BJ (cell line): ENCODE results near the gene DGKD. TPM values are rescaled to one million over a fixed set of nuclear protein-coding genes. Genes with fewer than 3 reads are reported as not detected.

Source experiments
- CTCF ChIA-PET: fragments of 350-600 bp; formaldehyde crosslinking; extraction: SDS; loops from one replicate; lab custom pipeline; 2021; ENCODE audit warnings: antibody characterized with exemption, inconsistent platforms; lab: Yijun Ruan, JAX
- POLR2A ChIA-PET: fragments of 300-600 bp; sonication (Branson Sonifier 250); formaldehyde crosslinking; extraction: SDS; loops from one replicate; lab custom pipeline; 2021; ENCODE audit warnings: antibody characterized with exemption; lab: Charles Lee
- DNase-seq: peaks from one replicate; pipeline ENCODE4 v3.0.0-alpha.2; 2011; ENCODE audit warnings: low read depth
- H3K27me3 ChIP-seq: 2 replicates; pipeline ENCODE4 v1.6.0; 2011; ENCODE audit warnings: low read length; ENCODE audit not compliant: control insufficient read depth, insufficient read depth
- H3K36me3 ChIP-seq: 2 replicates; pipeline ENCODE4 v1.5.1; 2011; ENCODE audit warnings: low read length; ENCODE audit not compliant: control insufficient read depth, insufficient read depth
- H3K4me3 ChIP-seq: 2 replicates; pipeline ENCODE4 v1.5.1; 2011; ENCODE audit warnings: low read depth, mild to moderate bottlenecking, control low read depth, low read length
- CTCF ChIP-seq: IDR thresholded peaks from 2 replicates; pipeline ENCODE4 v1.5.1; 2011; ENCODE audit warnings: low read depth, mild to moderate bottlenecking, control low read depth, inconsistent platforms, low read length, moderate library complexity; ENCODE audit not compliant: insufficient read depth
- polyA plus RNA-seq: library from polyadenylated mRNA; depleted of rRNA; stranded (reverse); fragments of >200 nt; gene quantifications from 2 replicates; pipeline ENCODE4 v1.2.3, GENCODE V29; 2011

DGKD gene
- polyA plus RNA-seq, 1 experiment: 8.5 TPM

GRCh38 chr2:233365861-233366520, 11.7 kb downstream of the DGKD start:
- ChIA-PET POLR2A (no interaction called here), CTCF (interaction anchor here (1.2 to 2.0 kb wide), 4 partner anchors 9 to 39 kb away, joined by 3 to 7 read pairs (median 5); partner anchors contain the start of gene DGKD)
- Histone ChIP-seq H3K36me3 (peaks cover 1% of the 10 kb centered on the region), H3K27me3 (no peaks in the 10 kb centered on the region), H3K4me3 (no peak overlapping the region)
- no peak for TF ChIP-seq CTCF
- DNase-seq: no peak

- POLR2A ChIA-PET: no interaction called here
- DNase-seq: no peak
- H3K36me3 ChIP-seq: peaks cover 1% of the 10 kb centered on the region
- CTCF ChIA-PET: interaction anchor here (0.6 kb wide), 1 partner anchor 81 kb away, joined by 3 read pairs; no protein-coding TSS in a partner anchor
- H3K27me3 ChIP-seq: no peaks in the 10 kb centered on the region
- H3K4me3 ChIP-seq: no peak overlapping the region
- TF ChIP-seq CTCF: no peak
These were observed 13.3 kb downstream of the DGKD start for GRCh38 chr2:233367586-233367985.

- H3K36me3 ChIP-seq: peaks cover 3% of the 10 kb centered on the region
- CTCF ChIA-PET: no interaction called here
- no peak for TF ChIP-seq CTCF
- H3K4me3 ChIP-seq: no peak overlapping the region
- H3K27me3 ChIP-seq: no peaks in the 10 kb centered on the region
- POLR2A ChIA-PET: no interaction called here
- DNase-seq: no peak
These were observed 14.5 kb downstream of the DGKD start for GRCh38 chr2:233368756-233369155.

GRCh38 chr2:233369462-233369861, 15.2 kb downstream of the DGKD start:
- POLR2A ChIA-PET: no interaction called here

More at GRCh38 chr2:233369462-233369861, 15.2 kb downstream of the DGKD start:
- DNase-seq: no peak
- CTCF ChIA-PET: no interaction called here
- no peaks in the 10 kb centered on the region for H3K27me3 ChIP-seq
- no peak overlapping the region for H3K4me3 ChIP-seq
- TF ChIP-seq CTCF: no peak
- H3K36me3 ChIP-seq: peaks cover 3% of the 10 kb centered on the region
